AG20443 (cell line): Measurements from ENCODE around the gene XKR3.
"Not testable (repeated sequence)": the region's sequence is repeated elsewhere in the genome, so short reads cannot be mapped to it uniquely, and the experiment has no call there.

Experiments
- DNase-seq: peaks from one replicate; pipeline ENCODE4 v3.0.0; 2012; ENCODE audit warnings: low spot score, mixed read lengths

Gene XKR3

GRCh38 chr22:16747266-16748159, 77.7 kb downstream of the XKR3 start:
- not testable (repeated sequence) for DNase-seq

- DNase-seq = not testable (repeated sequence)
Measured at GRCh38 chr22:16734271-16734670, 90.9 kb downstream of the XKR3 start.
